NCI-H2107 treated with DMSO at 0.1 percent for 48 hours (cell line): Measurements from ENCODE around the gene EPB42.
"Not testable (repeated sequence)": the region's sequence is repeated elsewhere in the genome, so short reads cannot be mapped to it uniquely, and the experiment has no call there.

Experiments used
- DNase-seq: peaks from one replicate; lab custom pipeline; 2025; ENCODE audit not compliant: unreplicated experiment; lab: John Stamatoyannopoulos, UW

Gene EPB42

GRCh38 chr15:43213466-43213865 lies 7.4 kb downstream of the EPB42 start:
- no peak for DNase-seq

DNA sequence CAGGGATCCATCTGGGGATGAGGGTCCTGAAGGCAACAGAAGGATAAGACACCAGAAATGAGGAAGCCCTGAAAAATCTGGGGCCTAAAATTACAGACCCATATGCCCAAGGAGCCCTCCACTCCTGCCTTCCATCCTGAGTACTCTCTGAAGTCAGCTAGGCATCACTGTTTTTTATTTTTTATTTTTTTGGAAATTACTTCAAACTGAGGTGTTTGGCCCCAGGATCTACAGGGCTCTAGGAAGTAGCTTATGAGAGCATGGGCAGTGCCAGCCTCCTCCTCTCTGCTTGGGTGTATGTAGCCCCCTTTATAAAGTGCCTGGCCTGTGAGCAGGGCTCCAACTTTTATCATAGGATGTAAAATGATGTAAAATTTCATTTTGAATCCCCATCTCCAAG lies 7.9 kb downstream of the EPB42 start:
- DNase-seq: no peak

- no peak for DNase-seq
Measured at GRCh38 chr15:43212299-43212698, 8.5 kb downstream of the EPB42 start.

- no peak for DNase-seq
Measured at GRCh38 chr15:43211224-43211735, 9.5 kb downstream of the EPB42 start.

DNA sequence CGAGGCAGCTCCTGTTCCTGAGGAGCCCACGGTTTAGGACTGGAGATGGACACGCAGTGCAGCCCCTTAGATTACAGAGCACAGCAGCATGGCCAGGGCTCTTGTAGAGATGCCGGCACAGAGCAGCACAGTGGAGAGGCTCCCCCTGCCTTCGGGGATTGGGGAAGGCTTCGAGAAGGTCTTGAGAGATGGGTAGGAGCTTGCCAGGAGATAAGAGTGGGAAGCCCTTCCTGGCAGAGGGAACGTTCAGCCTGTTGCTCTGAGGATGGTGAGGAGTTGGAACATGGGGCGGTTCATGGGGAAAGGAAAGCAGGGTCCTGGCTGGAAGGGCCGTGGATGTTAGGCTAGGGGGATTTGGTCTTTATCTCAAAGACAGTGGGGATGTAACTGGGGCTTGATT lies 10.0 kb downstream of the EPB42 start:
- DNase-seq: no peak

- no peak for DNase-seq
Measured at GRCh38 chr15:43210172-43210745, 10.6 kb downstream of the EPB42 start.

DNA sequence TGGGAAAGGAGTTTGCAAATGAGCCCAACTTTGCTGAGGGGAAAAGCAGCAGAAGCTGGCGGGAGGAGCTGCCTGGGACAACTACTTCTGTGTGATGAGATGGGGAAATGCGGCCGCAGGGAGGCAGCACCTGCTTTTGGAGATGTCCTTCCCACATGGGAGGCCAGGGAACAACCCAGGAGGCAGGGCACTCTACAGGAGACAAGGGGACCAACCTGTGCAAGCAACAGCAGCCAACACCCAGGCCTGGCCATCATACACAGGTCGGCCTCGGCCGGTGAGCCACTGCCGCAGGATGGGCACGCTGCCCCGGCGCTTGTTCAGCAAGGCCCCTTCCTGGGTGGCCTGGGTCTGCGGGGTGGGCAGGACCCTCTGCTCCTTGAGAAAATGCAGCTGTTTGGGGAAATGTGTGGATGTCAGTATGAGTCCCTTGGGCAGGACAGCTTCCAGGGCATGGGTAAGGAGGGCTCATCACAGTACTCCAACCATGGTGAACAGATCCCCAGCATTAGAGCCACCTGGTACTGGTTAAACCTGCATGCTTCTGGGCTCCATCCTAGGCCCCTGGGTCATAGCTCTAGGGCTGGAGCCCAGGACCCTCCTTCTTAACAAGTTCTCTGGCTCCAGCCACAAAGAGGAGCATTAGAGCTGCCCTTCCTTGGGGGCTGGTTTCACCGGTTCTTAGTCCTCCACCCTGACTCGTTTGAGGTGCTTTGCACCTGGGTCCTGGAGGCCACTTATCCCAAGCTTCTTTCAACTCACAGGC lies 11.6 kb downstream of the EPB42 start:
- DNase-seq: no peak

DNA sequence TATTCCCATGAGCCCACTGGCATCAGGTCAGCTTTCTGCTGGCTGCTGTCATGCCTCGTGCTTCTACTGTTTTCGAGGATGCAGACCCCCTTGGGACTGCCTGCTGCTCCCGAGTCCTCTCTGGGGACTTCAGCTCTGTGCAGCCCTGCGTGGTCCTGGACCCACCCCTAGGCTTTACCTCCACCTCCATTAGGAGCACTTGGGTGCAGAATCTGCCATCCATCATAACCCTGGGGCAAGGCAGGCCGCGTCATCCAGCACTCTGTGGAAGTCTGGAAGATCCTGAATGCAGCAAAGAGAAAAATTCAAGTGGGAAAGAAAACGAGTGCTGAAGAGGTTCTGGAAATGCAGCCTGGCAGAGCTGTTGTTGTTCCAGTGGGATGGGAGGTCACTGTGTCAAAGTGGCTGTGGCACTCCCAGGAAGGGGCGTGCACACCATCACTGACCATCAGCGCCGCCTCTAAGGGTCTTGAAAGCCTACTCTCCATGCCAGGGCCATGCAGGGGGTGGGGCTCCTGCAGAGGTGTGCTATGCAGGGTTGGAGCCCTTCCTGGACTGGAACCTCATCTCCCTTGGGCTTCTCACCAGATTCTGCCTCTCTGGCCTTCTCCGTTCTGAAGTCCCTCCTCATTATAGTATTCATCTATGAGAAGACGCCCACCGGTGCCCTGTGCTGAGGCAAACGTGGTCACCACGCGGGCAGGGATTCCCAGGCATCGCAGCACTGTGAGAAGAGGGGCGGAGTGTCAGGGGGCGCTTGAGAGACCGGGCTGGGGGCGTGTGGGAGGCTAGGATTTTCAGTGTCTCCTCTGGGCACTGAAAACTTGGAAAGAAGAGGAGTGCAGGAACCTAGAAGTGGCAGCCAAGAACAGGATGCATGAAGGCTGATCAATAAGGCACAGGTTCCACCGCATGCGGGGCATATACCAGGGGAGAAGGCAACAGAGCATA lies 12.5 kb downstream of the EPB42 start:
- no peak for DNase-seq

- DNase-seq: no peak
Measured at GRCh38 chr15:43207024-43207423, 13.8 kb downstream of the EPB42 start.

GRCh38 chr15:43206054-43206453 lies 14.8 kb downstream of the EPB42 start:
- no peak for DNase-seq

GRCh38 chr15:43204016-43204901 lies 16.6 kb downstream of the EPB42 start:
- DNase-seq: no peak

DNA sequence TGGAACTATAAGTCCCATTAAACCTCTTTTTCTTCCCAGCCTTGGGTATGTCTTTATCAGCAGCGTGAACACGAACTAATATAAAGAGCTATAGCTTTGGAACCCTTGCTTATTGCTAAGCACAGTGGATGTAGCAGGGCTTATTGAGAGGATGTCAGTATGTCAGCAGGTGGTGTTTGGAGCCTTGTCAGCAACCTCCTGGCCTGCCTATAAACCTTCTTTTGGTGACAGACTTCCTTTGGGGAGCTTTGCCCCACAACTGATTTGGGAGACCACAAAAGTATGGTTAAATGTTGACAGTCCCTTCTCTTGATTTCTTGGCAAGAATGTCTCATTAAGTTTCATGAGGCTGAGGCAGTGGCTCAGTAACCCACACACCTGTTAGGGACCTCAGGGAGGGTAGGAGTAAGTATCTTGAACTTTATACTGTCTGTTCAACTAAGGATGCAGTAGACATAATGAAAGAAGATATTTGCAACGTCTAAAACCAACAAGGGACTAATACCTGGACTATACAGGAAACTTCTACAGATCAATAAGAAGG lies 20.8 kb downstream of the EPB42 start:
- DNase-seq: no peak

- no peak for DNase-seq
Measured at GRCh38 chr15:43198992-43199391, 21.8 kb downstream of the EPB42 start.

- DNase-seq: not testable (repeated sequence)
Measured at GRCh38 chr15:43198556-43198955, 22.3 kb downstream of the EPB42 start.

DNA sequence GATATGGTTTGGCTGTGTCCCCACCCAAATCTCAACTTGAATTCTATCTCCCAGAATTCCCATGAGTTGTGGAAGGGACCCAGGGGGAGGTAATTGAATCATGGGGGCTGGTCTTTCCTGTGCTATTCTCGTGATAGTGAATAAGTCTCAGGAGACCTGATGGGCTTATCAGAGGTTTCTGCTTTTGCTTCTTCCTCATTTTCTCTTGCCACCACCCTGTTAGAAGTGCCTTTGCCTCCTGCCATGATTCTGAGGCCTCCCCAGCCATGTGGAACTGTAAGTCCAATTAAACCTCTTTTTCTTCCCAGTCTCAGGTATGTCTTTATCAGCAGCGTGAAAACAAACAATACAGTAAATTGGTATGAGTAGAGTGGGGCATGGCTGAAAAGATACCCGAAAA lies 23.0 kb downstream of the EPB42 start:
- DNase-seq: not testable (repeated sequence)

DNA sequence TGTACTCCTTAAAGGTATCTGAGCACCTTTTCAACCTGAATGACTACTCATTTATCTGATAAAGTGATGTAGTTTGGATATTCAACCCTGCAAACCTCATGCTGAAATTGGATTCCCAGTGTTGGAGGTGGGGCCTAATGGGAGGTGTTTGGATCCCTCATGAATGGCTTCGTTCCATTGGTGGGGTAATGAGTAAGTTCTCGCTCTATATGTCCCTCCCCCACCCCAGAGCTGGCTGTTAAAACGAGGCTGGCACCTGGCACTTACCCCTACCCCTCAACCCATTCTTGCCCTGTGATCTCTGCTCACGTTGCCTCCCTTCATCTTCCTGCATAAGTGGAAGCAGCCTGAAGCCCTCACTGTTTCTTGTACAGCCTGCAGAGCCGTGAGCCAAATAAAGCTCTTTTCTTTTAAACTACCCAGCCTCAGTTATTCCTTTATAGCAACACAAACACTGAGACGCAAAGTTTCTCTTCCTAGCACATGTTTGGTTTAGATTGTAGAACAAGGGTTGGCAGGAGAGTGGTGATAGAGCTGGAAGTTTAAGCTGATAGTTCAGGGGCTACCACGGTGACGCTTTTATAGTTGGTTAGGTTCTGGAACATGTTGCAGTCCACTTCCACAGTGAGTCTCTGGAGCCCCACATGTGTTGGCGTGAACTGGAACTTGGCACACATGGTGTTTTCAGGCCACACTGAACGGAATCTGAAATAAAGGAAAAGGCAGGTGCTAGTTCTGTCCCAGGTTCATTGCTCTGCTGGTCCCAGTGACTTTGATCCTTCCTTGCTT lies 23.9 kb downstream of the EPB42 start:
- no peak for DNase-seq

DNA sequence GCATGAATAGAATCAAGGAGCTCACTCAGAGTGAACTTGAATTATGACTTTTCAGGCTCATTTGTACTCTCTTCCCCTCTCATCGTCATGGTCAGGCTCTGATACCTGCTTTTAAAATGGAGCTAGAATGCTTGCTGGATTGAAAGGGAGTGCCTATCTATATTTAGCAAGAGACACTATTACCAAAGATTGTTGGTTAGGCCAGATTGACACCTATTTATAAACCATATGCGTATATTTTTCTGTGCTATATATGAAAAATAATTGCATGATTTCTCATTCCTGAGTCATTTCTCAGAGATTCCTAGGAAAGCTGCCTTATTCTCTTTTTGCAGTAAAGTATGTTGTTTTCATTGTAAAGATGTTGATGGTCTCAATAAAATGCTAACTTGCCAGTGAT lies 26.0 kb downstream of the EPB42 start:
- no peak for DNase-seq

GRCh38 chr15:43193710-43194109 lies 27.1 kb downstream of the EPB42 start:
- DNase-seq: no peak

DNA sequence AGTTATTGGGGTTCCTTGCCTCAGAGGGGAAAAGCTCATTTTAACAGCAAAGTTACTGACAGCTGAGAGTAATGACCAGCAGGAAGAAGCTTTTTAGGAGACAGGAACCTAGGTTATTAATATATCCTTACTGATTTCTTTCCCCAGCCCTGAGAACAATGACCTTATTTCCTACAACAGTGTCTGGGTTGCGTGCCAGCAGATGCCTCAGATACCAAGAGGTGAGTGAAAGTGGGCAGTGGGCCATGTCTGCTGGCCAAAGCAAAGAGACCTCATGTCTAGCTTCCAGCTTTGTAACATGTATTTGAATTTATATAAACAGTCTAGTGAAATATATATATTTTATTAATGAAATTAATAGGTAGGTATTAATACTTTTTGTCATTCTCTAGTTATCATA lies 30.6 kb downstream of the EPB42 start:
- no peak for DNase-seq

DNA sequence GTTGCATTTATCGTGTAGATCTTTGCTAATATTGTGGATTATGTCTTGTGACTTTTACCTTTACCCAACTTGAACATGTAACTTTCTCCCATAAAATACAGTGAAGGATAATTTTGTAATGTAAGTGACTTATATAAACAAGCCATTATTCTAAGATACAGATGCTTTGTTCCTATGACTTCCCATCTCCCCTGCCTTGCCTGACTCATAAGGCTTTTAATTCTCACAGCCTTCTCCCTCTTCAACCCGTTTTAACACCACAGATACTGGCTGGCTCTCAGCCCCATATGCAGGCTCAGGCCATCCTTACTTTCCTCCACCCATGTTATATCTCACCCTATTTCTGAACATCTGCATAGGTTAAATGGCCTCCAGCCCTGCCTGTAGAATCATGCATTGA lies 31.5 kb downstream of the EPB42 start:
- DNase-seq: no peak
